HG03442 (cell line): ENCODE results near the gene MMP28.

Experiments used
- ATAC-seq: cut with Tn5 transposase; IDR thresholded peaks from one replicate; pipeline ENCODE4 v1.9.1; 2021; ENCODE audit warnings: mild to moderate bottlenecking, moderate library complexity; ENCODE audit not compliant: unreplicated experiment

MMP28 gene

GRCh38 chr17:35726953-35727460 lies 68.4 kb downstream of the MMP28 start:
- no peak for ATAC-seq

DNA sequence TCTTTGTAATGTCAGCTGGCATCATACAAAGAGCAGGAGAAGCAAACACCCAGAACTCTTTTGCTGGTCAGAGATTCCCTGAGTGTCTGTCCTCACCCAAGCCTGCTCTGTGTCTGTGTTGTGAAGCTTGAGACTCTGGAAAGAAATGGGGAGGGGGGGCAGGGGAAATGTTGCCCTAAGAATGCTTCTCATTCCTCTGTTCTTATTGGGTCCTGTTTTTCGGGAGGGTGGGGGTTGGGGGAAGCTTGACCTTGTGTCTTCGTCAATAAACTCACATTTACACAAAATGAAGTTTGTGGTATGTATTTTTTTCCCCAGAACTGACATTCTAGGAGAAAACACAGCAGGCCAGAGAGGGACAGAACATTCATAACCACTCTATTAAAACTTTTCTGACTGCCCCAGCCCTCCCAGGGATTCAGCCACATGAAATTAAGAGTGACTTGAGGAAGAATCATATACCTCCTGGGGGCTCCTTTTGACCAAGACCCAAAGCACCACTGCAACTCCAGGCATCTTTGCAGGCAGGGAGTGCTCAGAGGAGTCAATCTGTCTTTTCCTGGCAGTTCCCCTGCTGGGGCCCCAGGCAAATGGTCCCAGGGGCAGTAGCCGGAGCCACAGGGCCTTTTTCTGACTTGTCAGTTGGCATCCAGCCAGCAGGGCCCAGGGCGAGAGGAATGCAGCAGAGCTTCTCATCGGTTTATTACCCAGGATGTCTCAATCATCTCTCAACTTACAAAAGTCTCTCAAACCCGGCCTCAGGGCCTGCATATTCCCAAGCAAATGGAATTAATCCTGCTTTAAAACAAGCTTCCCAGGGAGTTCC lies 69.1 kb downstream of the MMP28 start:
- no peak for ATAC-seq

GRCh38 chr17:35725802-35726126 lies 69.7 kb downstream of the MMP28 start:
- no peak for ATAC-seq

- no peak for ATAC-seq
Measured at GRCh38 chr17:35725058-35725457, 70.4 kb downstream of the MMP28 start.

DNA sequence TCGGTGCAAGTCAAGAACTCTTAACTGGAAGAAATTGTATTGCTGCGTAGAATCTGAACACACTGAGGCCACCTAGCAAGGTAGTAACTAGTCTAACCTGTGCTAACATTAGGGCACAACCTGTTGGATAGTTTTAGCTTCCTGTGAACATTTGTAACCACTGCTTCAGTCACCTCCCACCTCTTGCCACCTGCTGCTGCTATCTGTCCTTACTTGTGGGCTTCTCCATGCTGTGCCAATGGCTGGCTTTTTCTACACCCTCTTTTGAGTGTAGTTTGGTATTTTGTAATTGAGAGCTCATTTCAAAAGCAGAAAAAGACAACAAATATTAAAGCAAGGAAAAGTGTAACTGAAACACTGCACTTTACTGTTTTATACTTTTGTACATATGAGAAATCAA lies 71.7 kb downstream of the MMP28 start:
- ATAC-seq: no peak

GRCh38 chr17:35717475-35717874 lies 78.0 kb downstream of the MMP28 start:
- ATAC-seq: no peak

GRCh38 chr17:35716897-35717465 lies 78.5 kb downstream of the MMP28 start:
- ATAC-seq: no peak

GRCh38 chr17:35716173-35716572 lies 79.3 kb downstream of the MMP28 start:
- ATAC-seq: no peak
